SK-N-MC (cell line): ENCODE data around the gene CEP89.

Experiments used
- EZH2 ChIP-seq: fragments of 200-600 bp; sonication (generic); IDR thresholded peaks from one replicate; pipeline ENCODE4 v1.6.1; 2017; ENCODE audit warnings: antibody characterized with exemption
- FOXP2 ChIP-seq: optimal IDR thresholded peaks from 2 replicates; pipeline ENCODE3; 2011; ENCODE audit warnings: mild to moderate bottlenecking, moderate library complexity; ENCODE audit not compliant: insufficient read depth; ENCODE audit errors: extremely low read length, control extremely low read depth
- POLR2AphosphoS5 ChIP-seq: IDR thresholded peaks from 2 replicates; pipeline ENCODE4 v1.6.1; 2012; ENCODE audit warnings: mild to moderate bottlenecking, low read depth, low read length, borderline replicate concordance

DNA sequence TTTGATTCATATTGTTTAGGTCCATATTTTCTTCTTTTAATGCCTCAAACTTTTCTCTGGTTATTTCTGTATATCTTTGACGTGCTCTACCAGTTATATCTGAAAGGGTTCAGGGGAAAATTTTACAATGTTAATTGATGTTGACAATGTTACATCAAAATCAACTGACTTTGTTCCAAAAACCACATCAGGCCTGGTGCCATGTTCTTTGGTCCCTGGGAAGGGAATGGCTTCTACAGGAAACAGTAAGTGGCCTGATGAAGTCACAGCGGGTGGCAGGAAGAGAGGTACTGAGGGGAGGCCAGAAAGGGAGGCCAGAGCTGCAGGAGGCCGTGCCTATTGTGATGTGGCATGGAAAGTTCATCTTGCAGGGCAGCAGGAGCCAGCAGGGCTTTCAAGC, 38.2 kb downstream of the CEP89 start:
- TF ChIP-seq EZH2 (no peak), POLR2AphosphoS5 (no peak), FOXP2 (no peak)
